Activated naive CD8-positive, alpha-beta T cell treated with anti-CD3 and anti-CD28 coated beads, Interleukin-2, amount 10 ng/mL, durations not matched to agents 7 days and 5 days (primary cell): ENCODE measurements around the gene BID. TPM values are rescaled to one million over a fixed set of nuclear protein-coding genes. Genes with fewer than 3 reads are reported as not detected.
"Not testable (repeated sequence)": the region's sequence is repeated elsewhere in the genome, so short reads cannot be mapped to it uniquely, and the experiment has no call there.

ENCODE experiments used
- ATAC-seq: fragments of 150-1000 bp; cut with Tn5 transposase; one replicate; pipeline ENCODE4 v1.10.0; 2021; ENCODE audit warnings: low read depth, moderate library complexity
- POLR2A ChIA-PET: fragments of 350-600 bp; sonication (Branson Sonifier 250); formaldehyde crosslinking; loops from one replicate; lab custom pipeline; 2021; ENCODE audit warnings: antibody characterized with exemption; lab: Charles Lee
- DNase-seq: peaks from one replicate; pipeline ENCODE4 v3.0.0; 2021
- H3K27ac Mint-ChIP-seq: one replicate; pipeline ENCODE4 v1.8.0; 2022; ENCODE audit warnings: mild to moderate bottlenecking, mixed read lengths
- H3K27me3 Mint-ChIP-seq: one replicate; pipeline ENCODE4 v1.8.0; 2022; ENCODE audit warnings: mild to moderate bottlenecking, moderate library complexity, mixed read lengths
- H3K36me3 Mint-ChIP-seq: one replicate; pipeline ENCODE4 v1.8.0; 2021; ENCODE audit warnings: mild to moderate bottlenecking, mixed read lengths
- H3K4me1 Mint-ChIP-seq: one replicate; pipeline ENCODE4 v1.8.0; 2021; ENCODE audit warnings: mixed read lengths
- H3K4me3 Mint-ChIP-seq: one replicate; pipeline ENCODE4 v1.8.0; 2022; ENCODE audit warnings: mild to moderate bottlenecking, moderate library complexity, mixed read lengths
- H3K9me3 Mint-ChIP-seq: one replicate; pipeline ENCODE4 v1.8.0; 2021; ENCODE audit warnings: mixed read lengths
- total RNA-seq, 2 experiments: library from RNA; stranded (reverse); gene quantifications; one replicate each; pipeline ENCODE4 v1.2.3, GENCODE V29; 2021

The BID gene
- total RNA-seq, 2 experiments from 2014 or later = 33.6 to 35.6 TPM

GRCh38 chr22:17767233-17768065 is 6.8 kb downstream of the BID start:
- Mint-ChIP-seq H3K4me3 (peak overlapping the region; percentile 77), H3K4me1 (peaks cover 27% of the 10 kb centered on the region), H3K36me3 (no peaks in the 10 kb centered on the region), H3K27ac (peak overlapping the region; percentile 73), H3K27me3 (peaks cover 10% of the 10 kb centered on the region), H3K9me3 (no peaks in the 10 kb centered on the region)
- peak; percentile 81 for ATAC-seq
- POLR2A ChIA-PET = interaction anchor here (1.4 to 1.6 kb wide), 3 partner anchors 10 to 14 kb away, joined by 3 to 7 read pairs (median 6); no protein-coding TSS in a partner anchor
- no peak for DNase-seq

GRCh38 chr22:17764852-17765251 is 9.4 kb downstream of the BID start:
- Mint-ChIP-seq H3K27me3 (peaks cover 10% of the 10 kb centered on the region), H3K4me1 (peaks cover 18% of the 10 kb centered on the region)
- not testable (repeated sequence) for H3K9me3 Mint-ChIP-seq, H3K36me3 Mint-ChIP-seq, ATAC-seq, DNase-seq, H3K4me3 Mint-ChIP-seq, H3K27ac Mint-ChIP-seq
- POLR2A ChIA-PET = interaction anchor here (0.6 kb wide), 1 partner anchor 425 kb away, joined by 4 read pairs; no protein-coding TSS in a partner anchor

- H3K36me3 Mint-ChIP-seq = no peaks in the 10 kb centered on the region
- no peak for ATAC-seq
- peaks cover 10% of the 10 kb centered on the region for H3K27me3 Mint-ChIP-seq
- H3K4me1 Mint-ChIP-seq = peaks cover 18% of the 10 kb centered on the region
- H3K9me3 Mint-ChIP-seq = no peaks in the 10 kb centered on the region
- H3K4me3 Mint-ChIP-seq = no peak overlapping the region
- no peak for DNase-seq
- POLR2A ChIA-PET = interaction anchor here (0.5 kb wide), 1 partner anchor 42 kb away, joined by 3 read pairs; no protein-coding TSS in a partner anchor
- H3K27ac Mint-ChIP-seq = no peak overlapping the region
Observed at GRCh38 chr22:17764036-17764435, 10.2 kb downstream of the BID start.

GRCh38 chr22:17763442-17763841 is 10.8 kb downstream of the BID start:
- peaks cover 10% of the 10 kb centered on the region for H3K27me3 Mint-ChIP-seq
- POLR2A ChIA-PET = interaction anchor here (0.6 kb wide), 1 partner anchor 14 kb away, joined by 3 read pairs; no protein-coding TSS in a partner anchor

GRCh38 chr22:17761138-17761488 is 13.2 kb downstream of the BID start:
- peaks cover 5% of the 10 kb centered on the region for H3K27me3 Mint-ChIP-seq
- H3K9me3 Mint-ChIP-seq = no peaks in the 10 kb centered on the region
- H3K4me1 Mint-ChIP-seq = peaks cover 8% of the 10 kb centered on the region
- no peaks in the 10 kb centered on the region for H3K36me3 Mint-ChIP-seq
- H3K27ac Mint-ChIP-seq = no peak overlapping the region
- ATAC-seq = no peak
- no peak overlapping the region for H3K4me3 Mint-ChIP-seq
- POLR2A ChIA-PET = no interaction called here
- no peak for DNase-seq

More at GRCh38 chr22:17763442-17763841, 10.8 kb downstream of the BID start:
- not testable (repeated sequence) for DNase-seq, H3K36me3 Mint-ChIP-seq, H3K9me3 Mint-ChIP-seq, ATAC-seq, H3K27ac Mint-ChIP-seq, H3K4me3 Mint-ChIP-seq
- peaks cover 18% of the 10 kb centered on the region for H3K4me1 Mint-ChIP-seq

GRCh38 chr22:17754233-17754925 is 19.9 kb downstream of the BID start:
- POLR2A ChIA-PET = interaction anchor here (0.5 to 1.0 kb wide), 2 partner anchors 31 to 396 kb away, joined by 3 to 7 read pairs; partner anchors contain the start of gene USP18
- ATAC-seq (peak; percentile 60), DNase-seq (no peak)
- no peaks in the 10 kb centered on the region for H3K9me3 Mint-ChIP-seq
- no peaks in the 10 kb centered on the region for H3K36me3 Mint-ChIP-seq
- no peak overlapping the region for H3K27ac Mint-ChIP-seq
- no peaks in the 10 kb centered on the region for H3K27me3 Mint-ChIP-seq
- H3K4me1 Mint-ChIP-seq = no peaks in the 10 kb centered on the region
- H3K4me3 Mint-ChIP-seq = no peak overlapping the region

GRCh38 chr22:17753401-17753989 is 20.8 kb downstream of the BID start:
- no peaks in the 10 kb centered on the region for H3K36me3 Mint-ChIP-seq
- ATAC-seq (no peak), DNase-seq (no peak)
- no peaks in the 10 kb centered on the region for H3K4me1 Mint-ChIP-seq
- H3K4me3 Mint-ChIP-seq = no peak overlapping the region
- H3K27me3 Mint-ChIP-seq = no peaks in the 10 kb centered on the region
- no peak overlapping the region for H3K27ac Mint-ChIP-seq
- POLR2A ChIA-PET = no interaction called here
- no peaks in the 10 kb centered on the region for H3K9me3 Mint-ChIP-seq

- no peaks in the 10 kb centered on the region for H3K27me3 Mint-ChIP-seq
- no peaks in the 10 kb centered on the region for H3K36me3 Mint-ChIP-seq
- no peak overlapping the region for H3K27ac Mint-ChIP-seq
- H3K9me3 Mint-ChIP-seq = no peaks in the 10 kb centered on the region
- no peak overlapping the region for H3K4me3 Mint-ChIP-seq
- DNase-seq (no peak), ATAC-seq (no peak)
- no peaks in the 10 kb centered on the region for H3K4me1 Mint-ChIP-seq
- POLR2A ChIA-PET = no interaction called here
Observed at GRCh38 chr22:17751596-17751995, 22.7 kb downstream of the BID start.

GRCh38 chr22:17749605-17750395 is 24.5 kb downstream of the BID start:
- no peaks in the 10 kb centered on the region for H3K27me3 Mint-ChIP-seq
- DNase-seq (no peak), ATAC-seq (no peak)
- H3K36me3 Mint-ChIP-seq = no peaks in the 10 kb centered on the region
- H3K9me3 Mint-ChIP-seq = no peaks in the 10 kb centered on the region
- H3K27ac Mint-ChIP-seq = no peak overlapping the region
- no peaks in the 10 kb centered on the region for H3K4me1 Mint-ChIP-seq
- no peak overlapping the region for H3K4me3 Mint-ChIP-seq
- POLR2A ChIA-PET = no interaction called here

GRCh38 chr22:17748555-17749353 is 25.5 kb downstream of the BID start:
- Mint-ChIP-seq H3K36me3 (no peaks in the 10 kb centered on the region), H3K27ac (no peak overlapping the region), H3K9me3 (no peaks in the 10 kb centered on the region), H3K27me3 (no peaks in the 10 kb centered on the region), H3K4me1 (no peaks in the 10 kb centered on the region), H3K4me3 (no peak overlapping the region)
- ATAC-seq (no peak), DNase-seq (no peak)
- POLR2A ChIA-PET = no interaction called here

GRCh38 chr22:17746916-17747315 is 27.4 kb downstream of the BID start:
- POLR2A ChIA-PET = no interaction called here
- Mint-ChIP-seq H3K27ac (no peak overlapping the region), H3K36me3 (peaks cover 1% of the 10 kb centered on the region), H3K4me1 (no peaks in the 10 kb centered on the region), H3K4me3 (no peak overlapping the region), H3K27me3 (no peaks in the 10 kb centered on the region), H3K9me3 (no peaks in the 10 kb centered on the region)
- ATAC-seq (no peak), DNase-seq (no peak)

- Mint-ChIP-seq H3K4me3 (no peak overlapping the region), H3K9me3 (no peaks in the 10 kb centered on the region), H3K27ac (no peak overlapping the region), H3K36me3 (peaks cover 1% of the 10 kb centered on the region), H3K4me1 (no peaks in the 10 kb centered on the region), H3K27me3 (no peaks in the 10 kb centered on the region)
- POLR2A ChIA-PET = interaction anchor here (2.0 to 2.3 kb wide), 2 partner anchors 29 to 333 kb away, joined by 6 read pairs; partner anchors contain the start of genes BID and PEX26
- no peak for DNase-seq
- ATAC-seq = no peak
Observed at GRCh38 chr22:17744430-17744829, 29.8 kb downstream of the BID start.
